Psoas muscle (tissue), 8 donors: ENCODE results near the gene PCDHGA2. TPM values are rescaled to one million over a fixed set of nuclear protein-coding genes. Genes with fewer than 3 reads are reported as not detected.

ENCODE experiments used
- ATAC-seq, 4 donors: fragments of 200-7000 bp; cut with Tn5 transposase; one replicate each; pipeline ENCODE4 v1.9.1; 2020; ENCODE audit warnings: moderate library complexity in 3 of 4, mild to moderate bottlenecking in 2 of 4
- DNase-seq, 2 donors: peaks; one replicate each; pipeline ENCODE4 v3.0.0-alpha.2; 2020
- H3K27ac ChIP-seq: fragments of 200-600 bp; one replicate; pipeline ENCODE4 v1.8.0; 2022
- H3K27me3 ChIP-seq, 3 donors: fragments of 200-600 bp in 1 of 3; one replicate each; pipeline versions ENCODE4 v1.6.1 to v1.8.0; 2013 to 2022; ENCODE audit warnings: low read length in 2 of 3, mild to moderate bottlenecking in 2 of 3, moderate library complexity in 1 of 3; ENCODE audit not compliant: insufficient read depth in 3 of 3
- H3K36me3 ChIP-seq, 2 donors: fragments of 200-600 bp in 1 of 2; one replicate each; pipeline versions ENCODE4 v1.6.1 to v1.8.0; 2013 to 2022; ENCODE audit warnings: low read depth in 1 of 2, mild to moderate bottlenecking in 1 of 2, moderate library complexity in 1 of 2; ENCODE audit not compliant: insufficient read depth in 1 of 2
- H3K4me1 ChIP-seq: fragments of 200-600 bp; one replicate; pipeline ENCODE4 v1.8.0; 2022
- H3K4me3 ChIP-seq: fragments of 200-600 bp; one replicate; pipeline ENCODE4 v1.8.0; 2022; ENCODE audit warnings: mild to moderate bottlenecking
- H3K9me3 ChIP-seq: fragments of 200-600 bp; one replicate; pipeline ENCODE4 v1.8.0; 2022
- WGBS, 3 donors: extraction: QIAGEN DNeasy Blood & Tissue Kit; methylation state at CpG; one replicate each; pipeline versions ENCODE4 v1.1.6 to v1.1.7; 2013; 5-methylcytosine and 5-hydroxymethylcytosine counted together
- intact Hi-C, 2 donors: fragments of 100-400 bp; cut with DNase I; formaldehyde crosslinking; loops; one replicate each; pipeline versions ENCODE4 v1.11.0 to v1.14.2; 2022
- polyA plus RNA-seq, 3 donors: library from polyadenylated mRNA; stranded (reverse); fragments of 200-250 nt; gene quantifications; one replicate each; pipeline ENCODE4 v1.2.3, GENCODE V29; 2013
- total RNA-seq, 4 donors: library from RNA; stranded (reverse); fragmentation: NEBNext Ultra II Directional in 2 of 4; extraction: Animal tissue kit (Norgen Biotek cat#: 25700) in 2 of 4; gene quantifications; one replicate each; pipeline versions ENCODE4 v1.2.1 to v1.2.4, GENCODE V29; 2021 to 2023
- TF ChIP-seq, protein P1 (sequence below): fragments of 200-600 bp; IDR thresholded peaks from one replicate; pipeline ENCODE4 v1.8.0; 2022; ENCODE audit warnings: antibody characterized with exemption
- donor health status: healthy with polysubstance abuse.
- donor health status: DM: no; HTN: no; CAD: no; lungs with moderate emphysema.
- donor health status: Bipolar disorder and iron deficiency.
- donor health status: healthy.
- donor health status: DM: yes; HTN: yes; CAD: no.
- donor health status: DM: no; HTN: no; CAD: no.
- donor health status: DM: no; HTN: no; CAD: no.
- donor health status: DM: yes; HTN: yes; CAD: no.

Gene PCDHGA2
- total and polyA plus RNA-seq, 7 donors = 0.22 to 1.8 (median 1.2) TPM

DNA sequence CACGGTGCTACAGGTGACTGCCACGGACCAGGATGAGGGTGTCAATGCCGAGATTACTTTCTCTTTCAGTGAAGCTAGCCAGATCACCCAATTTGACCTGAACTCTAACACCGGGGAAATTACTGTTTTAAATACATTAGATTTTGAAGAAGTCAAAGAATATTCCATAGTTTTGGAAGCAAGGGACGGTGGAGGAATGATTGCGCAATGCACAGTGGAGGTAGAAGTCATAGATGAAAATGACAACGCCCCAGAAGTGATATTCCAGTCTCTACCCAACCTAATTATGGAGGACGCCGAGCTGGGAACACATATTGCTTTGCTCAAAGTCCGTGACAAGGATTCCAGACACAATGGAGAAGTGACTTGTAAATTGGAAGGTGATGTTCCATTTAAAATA lies 50.1 kb downstream of the PCDHGA2 start:
- H3K9me3 ChIP-seq = no peaks in the 10 kb centered on the region
- H3K4me1 ChIP-seq = no peaks in the 10 kb centered on the region
- no peak for ATAC-seq
- intact Hi-C loops = no loop called here
- H3K27me3 ChIP-seq = peaks cover 0 to 38% (median 13%) of the 10 kb centered on the region in 3 donors
- 46 to 57% (median 52%) methylated on average over 10 of the region's 10 CpGs for WGBS, 3 donors
- DNase-seq = no peak
- peak overlapping the region; percentile 31 for H3K4me3 ChIP-seq
- no peak overlapping the region for H3K27ac ChIP-seq
- no peaks in the 10 kb centered on the region for H3K36me3 ChIP-seq
- TF ChIP-seq, protein P1, sequence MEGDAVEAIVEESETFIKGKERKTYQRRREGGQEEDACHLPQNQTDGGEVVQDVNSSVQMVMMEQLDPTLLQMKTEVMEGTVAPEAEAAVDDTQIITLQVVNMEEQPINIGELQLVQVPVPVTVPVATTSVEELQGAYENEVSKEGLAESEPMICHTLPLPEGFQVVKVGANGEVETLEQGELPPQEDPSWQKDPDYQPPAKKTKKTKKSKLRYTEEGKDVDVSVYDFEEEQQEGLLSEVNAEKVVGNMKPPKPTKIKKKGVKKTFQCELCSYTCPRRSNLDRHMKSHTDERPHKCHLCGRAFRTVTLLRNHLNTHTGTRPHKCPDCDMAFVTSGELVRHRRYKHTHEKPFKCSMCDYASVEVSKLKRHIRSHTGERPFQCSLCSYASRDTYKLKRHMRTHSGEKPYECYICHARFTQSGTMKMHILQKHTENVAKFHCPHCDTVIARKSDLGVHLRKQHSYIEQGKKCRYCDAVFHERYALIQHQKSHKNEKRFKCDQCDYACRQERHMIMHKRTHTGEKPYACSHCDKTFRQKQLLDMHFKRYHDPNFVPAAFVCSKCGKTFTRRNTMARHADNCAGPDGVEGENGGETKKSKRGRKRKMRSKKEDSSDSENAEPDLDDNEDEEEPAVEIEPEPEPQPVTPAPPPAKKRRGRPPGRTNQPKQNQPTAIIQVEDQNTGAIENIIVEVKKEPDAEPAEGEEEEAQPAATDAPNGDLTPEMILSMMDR = no peak

DNA sequence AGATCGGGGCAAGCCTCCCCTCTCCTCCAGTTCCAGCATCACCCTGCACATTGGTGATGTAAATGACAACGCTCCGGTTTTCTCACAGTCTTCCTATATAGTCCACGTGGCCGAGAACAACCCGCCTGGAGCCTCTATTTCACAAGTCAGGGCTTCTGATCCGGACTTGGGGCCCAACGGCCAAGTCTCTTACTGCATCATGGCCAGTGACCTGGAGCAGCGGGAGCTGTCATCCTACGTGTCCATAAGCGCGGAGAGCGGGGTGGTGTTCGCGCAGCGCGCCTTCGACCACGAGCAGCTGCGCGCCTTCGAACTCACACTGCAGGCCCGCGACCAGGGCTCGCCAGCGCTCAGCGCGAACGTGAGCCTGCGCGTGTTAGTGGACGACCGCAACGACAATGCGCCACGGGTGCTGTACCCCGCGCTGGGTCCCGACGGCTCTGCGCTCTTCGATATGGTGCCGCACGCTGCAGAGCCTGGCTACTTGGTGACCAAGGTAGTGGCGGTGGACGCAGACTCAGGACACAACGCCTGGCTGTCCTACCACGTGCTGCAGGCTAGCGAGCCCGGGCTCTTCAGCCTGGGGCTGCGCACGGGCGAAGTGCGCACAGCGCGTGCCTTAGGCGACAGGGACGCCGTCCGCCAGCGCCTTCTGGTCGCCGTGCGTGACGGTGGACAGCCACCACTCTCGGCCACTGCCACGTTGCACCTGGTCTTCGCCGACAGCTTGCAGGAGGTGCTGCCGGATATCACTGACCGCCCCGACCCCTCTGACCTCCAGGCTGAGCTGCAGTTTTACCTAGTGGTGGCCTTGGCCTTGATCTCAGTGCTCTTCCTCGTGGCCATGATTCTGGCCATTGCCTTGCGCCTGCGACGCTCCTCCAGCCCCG lies 50.8 kb downstream of the PCDHGA2 start:
- Histone ChIP-seq H3K4me3 (no peak overlapping the region), H3K27me3 (peaks cover 0 to 37% (median 13%) of the 10 kb centered on the region in 3 donors), H3K9me3 (no peaks in the 10 kb centered on the region), H3K27ac (no peak overlapping the region), H3K4me1 (no peaks in the 10 kb centered on the region), H3K36me3 (no peaks in the 10 kb centered on the region)
- WGBS, 3 donors = 43 to 44% (median 43%) methylated on average over 77 of the region's 77 CpGs
- DNase-seq = no peak
- no peak for ATAC-seq
- intact Hi-C loops = loop anchor here in 1 of 2 donors (2.0 kb wide), 1 partner anchor 21 kb away; no protein-coding TSS in a partner anchor
- TF ChIP-seq, protein P1 = no peak

DNA sequence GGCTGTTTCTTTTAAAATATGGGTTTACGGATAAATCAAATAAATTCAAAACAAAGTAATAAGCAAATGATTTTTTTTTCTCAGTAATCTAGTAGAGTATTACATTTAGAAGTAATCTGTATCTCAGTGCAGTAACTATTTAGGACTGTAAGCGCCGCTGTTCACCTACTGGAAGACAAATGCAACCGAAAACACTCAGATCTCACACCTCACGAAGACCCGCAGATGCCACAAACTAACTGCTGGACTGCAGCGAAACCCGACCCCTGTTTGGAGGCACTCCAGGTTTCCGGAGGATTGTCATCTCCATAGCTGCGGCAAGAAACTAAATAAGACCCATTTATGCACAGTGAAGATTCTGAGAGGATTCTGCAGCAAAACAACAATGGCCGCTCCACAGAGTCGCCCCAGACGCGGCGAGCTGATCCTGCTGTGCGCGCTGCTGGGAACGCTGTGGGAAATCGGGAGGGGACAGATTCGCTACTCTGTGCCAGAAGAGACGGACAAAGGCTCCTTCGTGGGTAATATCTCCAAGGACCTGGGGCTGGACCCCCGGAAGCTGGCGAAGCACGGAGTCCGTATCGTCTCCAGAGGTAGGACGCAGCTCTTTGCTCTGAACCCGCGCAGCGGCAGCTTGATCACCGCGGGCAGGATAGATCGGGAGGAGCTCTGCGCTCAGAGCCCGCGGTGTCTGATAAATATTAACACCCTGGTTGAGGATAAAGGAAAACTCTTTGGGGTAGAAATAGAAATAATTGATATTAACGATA lies 54.1 kb downstream of the PCDHGA2 start, which contains the start of gene PCDHGA8:
PCDHGA8 (plus strand) TSS at position 205 of the 770 bp plus-strand sequence; CDS start at position 386, 181 bp downstream.
- Histone ChIP-seq H3K4me1 (no peaks in the 10 kb centered on the region), H3K36me3 (no peaks in the 10 kb centered on the region), H3K27me3 (peaks cover 0 to 37% (median 15%) of the 10 kb centered on the region in 3 donors), H3K27ac (no peak within 1 kb of the TSS), H3K4me3 (no peak within 1 kb of the TSS), H3K9me3 (no peaks in the 10 kb centered on the region)
- peak in 3 of 4 donors; percentile 28 to 48 (median 30) for ATAC-seq
- WGBS, 3 donors = 33 to 37% (median 33%) methylated on average over 38 of the region's 38 CpGs
- no peak for DNase-seq
- TF ChIP-seq, protein P1 = peak; percentile 35
- intact Hi-C loops = no loop called here

Other genes starting within 250 kb of the PCDHGA2 start
Only the 30 nearest of the 38 such genes appear.
- gene PCDHB9, start 151.6 kb upstream of the PCDHGA2 start, total RNA-seq = under 1 TPM in 3 of 4 donors, not detected in 1; 0.15 to 0.58 (median 0.20) TPM
- under 1 TPM; 0.09 to 0.15 (median 0.13) TPM for gene PCDHB9, start 151.6 kb upstream of the PCDHGA2 start, polyA plus RNA-seq
- gene PCDHB10, start 146.4 kb upstream of the PCDHGA2 start, total RNA-seq = under 1 TPM; 0.26 to 0.29 (median 0.26) TPM
- under 1 TPM; 0.13 to 0.17 (median 0.14) TPM for gene PCDHB10, start 146.4 kb upstream of the PCDHGA2 start, polyA plus RNA-seq
- 1 to 10 TPM in 2 of 4 donors, under 1 TPM in 2; 0.86 to 1.8 (median 1.1) TPM for gene PCDHB11, start 139.1 kb upstream of the PCDHGA2 start, total RNA-seq
- under 1 TPM; 0.08 to 0.13 (median 0.13) TPM for gene PCDHB11, start 139.1 kb upstream of the PCDHGA2 start, polyA plus RNA-seq
- under 1 TPM; 0.44 to 0.96 (median 0.83) TPM for gene PCDHB12, start 130.0 kb upstream of the PCDHGA2 start, total RNA-seq
- under 1 TPM; 0.10 to 0.21 (median 0.21) TPM for gene PCDHB12, start 130.0 kb upstream of the PCDHGA2 start, polyA plus RNA-seq
- gene PCDHB13, start 124.8 kb upstream of the PCDHGA2 start, total RNA-seq = under 1 TPM; 0.44 to 0.81 (median 0.62) TPM
- gene PCDHB13, start 124.8 kb upstream of the PCDHGA2 start, polyA plus RNA-seq = under 1 TPM; 0.06 to 0.26 (median 0.18) TPM
- under 1 TPM; 0.48 to 0.75 (median 0.50) TPM for gene PCDHB14, start 115.4 kb upstream of the PCDHGA2 start, total RNA-seq
- gene PCDHB14, start 115.4 kb upstream of the PCDHGA2 start, polyA plus RNA-seq = under 1 TPM; 0.20 to 0.51 (median 0.32) TPM
- 1 to 10 TPM in 2 of 4 donors, under 1 TPM in 2; 0.50 to 2.5 (median 0.91) TPM for gene PCDHB15, start 93.4 kb upstream of the PCDHGA2 start, total RNA-seq
- gene PCDHB15, start 93.4 kb upstream of the PCDHGA2 start, polyA plus RNA-seq = under 1 TPM; 0.44 to 0.58 (median 0.45) TPM
- under 1 TPM in 2 of 4 donors, not detected in 2; 0.19 to 0.32 TPM for gene SLC25A2, start 34.7 kb upstream of the PCDHGA2 start, total RNA-seq
- gene SLC25A2, start 34.7 kb upstream of the PCDHGA2 start, polyA plus RNA-seq = under 1 TPM in 1 of 3 donors, not detected in 2; 0.04 TPM
- gene TAF7, start 18.0 kb upstream of the PCDHGA2 start, total RNA-seq = 100 to 1,000 TPM in 2 of 4 donors, 10 to 100 TPM in 2; 92.9 to 139 (median 117) TPM
- gene TAF7, start 18.0 kb upstream of the PCDHGA2 start, polyA plus RNA-seq = 100 to 1,000 TPM; 112 to 249 (median 139) TPM
- 1 to 10 TPM in 1 of 4 donors, under 1 TPM in 3; 0.51 to 1.4 (median 0.65) TPM for gene PCDHGA1, start 8.2 kb upstream of the PCDHGA2 start, total RNA-seq
- gene PCDHGA1, start 8.2 kb upstream of the PCDHGA2 start, polyA plus RNA-seq = 1 to 10 TPM in 1 of 3 donors, under 1 TPM in 2; 0.27 to 2.1 (median 0.56) TPM
- gene PCDHGA3, start 5.1 kb downstream of the PCDHGA2 start, total RNA-seq = 1 to 10 TPM in 3 of 4 donors, under 1 TPM in 1; 0.97 to 2.4 (median 1.7) TPM
- gene PCDHGA3, start 5.1 kb downstream of the PCDHGA2 start, polyA plus RNA-seq = under 1 TPM; 0.33 to 0.67 (median 0.34) TPM
- gene PCDHGB1, start 11.3 kb downstream of the PCDHGA2 start, total RNA-seq = 1 to 10 TPM in 2 of 4 donors, under 1 TPM in 2; 0.71 to 1.8 (median 1.2) TPM
- under 1 TPM; 0.08 to 0.22 (median 0.12) TPM for gene PCDHGB1, start 11.3 kb downstream of the PCDHGA2 start, polyA plus RNA-seq
- 1 to 10 TPM in 3 of 4 donors, under 1 TPM in 1; 0.84 to 2.4 (median 2.2) TPM for gene PCDHGA4, start 16.3 kb downstream of the PCDHGA2 start, total RNA-seq
- gene PCDHGA4, start 16.3 kb downstream of the PCDHGA2 start, polyA plus RNA-seq = under 1 TPM; 0.14 to 0.47 (median 0.40) TPM
- 1 to 10 TPM; 1.2 to 2.4 (median 1.9) TPM for gene PCDHGB2, start 21.2 kb downstream of the PCDHGA2 start, total RNA-seq
- gene PCDHGB2, start 21.2 kb downstream of the PCDHGA2 start, polyA plus RNA-seq = under 1 TPM; 0.10 to 0.67 (median 0.65) TPM
- gene PCDHGA5, start 25.4 kb downstream of the PCDHGA2 start, total RNA-seq = 1 to 10 TPM in 2 of 4 donors, under 1 TPM in 2; 0.84 to 2.0 (median 1.2) TPM
- gene PCDHGA5, start 25.4 kb downstream of the PCDHGA2 start, polyA plus RNA-seq = under 1 TPM; 0.07 to 0.38 (median 0.35) TPM
- gene PCDHGB3, start 31.5 kb downstream of the PCDHGA2 start, total RNA-seq = 1 to 10 TPM in 3 of 4 donors, under 1 TPM in 1; 0.92 to 2.0 (median 1.2) TPM
- under 1 TPM; 0.17 to 0.44 (median 0.35) TPM for gene PCDHGB3, start 31.5 kb downstream of the PCDHGA2 start, polyA plus RNA-seq
- gene PCDHGA6, start 35.1 kb downstream of the PCDHGA2 start, total RNA-seq = 1 to 10 TPM; 1.3 to 2.5 (median 1.8) TPM
- under 1 TPM; 0.03 to 0.72 (median 0.57) TPM for gene PCDHGA6, start 35.1 kb downstream of the PCDHGA2 start, polyA plus RNA-seq
- 1 to 10 TPM in 2 of 4 donors, under 1 TPM in 2; 0.97 to 2.2 (median 1.1) TPM for gene PCDHGA7, start 44.0 kb downstream of the PCDHGA2 start, total RNA-seq
- gene PCDHGA7, start 44.0 kb downstream of the PCDHGA2 start, polyA plus RNA-seq = under 1 TPM; 0.07 to 0.35 (median 0.35) TPM
- 1 to 10 TPM in 3 of 4 donors, under 1 TPM in 1; 0.99 to 3.0 (median 2.0) TPM for gene PCDHGB4, start 48.9 kb downstream of the PCDHGA2 start, total RNA-seq
- gene PCDHGB4, start 48.9 kb downstream of the PCDHGA2 start, polyA plus RNA-seq = under 1 TPM; 0.24 to 0.52 (median 0.49) TPM
- gene PCDHGA8, start 53.9 kb downstream of the PCDHGA2 start, total RNA-seq = 1 to 10 TPM in 3 of 4 donors, under 1 TPM in 1; 0.82 to 1.6 (median 1.3) TPM
- under 1 TPM; 0.04 to 0.30 (median 0.26) TPM for gene PCDHGA8, start 53.9 kb downstream of the PCDHGA2 start, polyA plus RNA-seq
- gene PCDHGB5, start 59.2 kb downstream of the PCDHGA2 start, total RNA-seq = 1 to 10 TPM; 2.7 to 5.1 (median 4.0) TPM
- 1 to 10 TPM in 1 of 3 donors, under 1 TPM in 2; 0.61 to 1.4 (median 0.95) TPM for gene PCDHGB5, start 59.2 kb downstream of the PCDHGA2 start, polyA plus RNA-seq
- gene PCDHGA9, start 64.0 kb downstream of the PCDHGA2 start, total RNA-seq = 1 to 10 TPM; 1.5 to 3.5 (median 1.9) TPM
- gene PCDHGA9, start 64.0 kb downstream of the PCDHGA2 start, polyA plus RNA-seq = under 1 TPM; 0.11 to 0.42 (median 0.36) TPM
- gene PCDHGB6, start 69.3 kb downstream of the PCDHGA2 start, total RNA-seq = 1 to 10 TPM; 2.0 to 4.1 (median 2.9) TPM
- under 1 TPM; 0.46 to 0.83 (median 0.82) TPM for gene PCDHGB6, start 69.3 kb downstream of the PCDHGA2 start, polyA plus RNA-seq
- gene PCDHGA10, start 74.2 kb downstream of the PCDHGA2 start, total RNA-seq = 1 to 10 TPM in 3 of 4 donors, under 1 TPM in 1; 0.86 to 3.9 (median 2.8) TPM
- under 1 TPM; 0.27 to 0.56 (median 0.39) TPM for gene PCDHGA10, start 74.2 kb downstream of the PCDHGA2 start, polyA plus RNA-seq
- gene PCDHGB7, start 78.9 kb downstream of the PCDHGA2 start, total RNA-seq = 1 to 10 TPM; 3.8 to 7.2 (median 5.7) TPM
- gene PCDHGB7, start 78.9 kb downstream of the PCDHGA2 start, polyA plus RNA-seq = 1 to 10 TPM in 1 of 3 donors, under 1 TPM in 2; 0.70 to 1.1 (median 0.90) TPM
- gene PCDHGA11, start 82.3 kb downstream of the PCDHGA2 start, total RNA-seq = 1 to 10 TPM in 3 of 4 donors, under 1 TPM in 1; 0.94 to 4.4 (median 2.9) TPM
- under 1 TPM; 0.21 to 0.72 (median 0.45) TPM for gene PCDHGA11, start 82.3 kb downstream of the PCDHGA2 start, polyA plus RNA-seq
- 1 to 10 TPM; 2.6 to 6.9 (median 3.6) TPM for gene PCDHGA12, start 91.7 kb downstream of the PCDHGA2 start, total RNA-seq
- gene PCDHGA12, start 91.7 kb downstream of the PCDHGA2 start, polyA plus RNA-seq = under 1 TPM; 0.38 to 0.56 (median 0.39) TPM
- gene PCDHGC3, start 137.2 kb downstream of the PCDHGA2 start, total RNA-seq = 10 to 100 TPM in 3 of 4 donors, 1 to 10 TPM in 1; 7.3 to 25.2 (median 14.2) TPM
- 10 to 100 TPM in 1 of 3 donors, 1 to 10 TPM in 2; 8.6 to 22.3 (median 9.0) TPM for gene PCDHGC3, start 137.2 kb downstream of the PCDHGA2 start, polyA plus RNA-seq
- 1 to 10 TPM in 1 of 4 donors, under 1 TPM in 3; 0.36 to 1.2 (median 0.65) TPM for gene PCDHGC4, start 146.3 kb downstream of the PCDHGA2 start, total RNA-seq
- gene PCDHGC4, start 146.3 kb downstream of the PCDHGA2 start, polyA plus RNA-seq = under 1 TPM in 2 of 3 donors, not detected in 1; 0.06 to 0.18 TPM
- gene PCDHGC5, start 150.3 kb downstream of the PCDHGA2 start, total RNA-seq = 1 to 10 TPM in 1 of 4 donors, under 1 TPM in 3; 0.49 to 1.2 (median 0.65) TPM
- gene PCDHGC5, start 150.3 kb downstream of the PCDHGA2 start, polyA plus RNA-seq = under 1 TPM in 2 of 3 donors, not detected in 1; 0.08 to 0.95 TPM